Peyer's patch (tissue), 4 donors: ENCODE measurements around the gene GNB1L.

Experiments
- POLR2A ChIP-seq, 2 donors: fragments of 450-650 bp; IDR thresholded peaks; one replicate each; pipeline ENCODE4 v1.5.1; 2017; ENCODE audit warnings: antibody characterized with exemption in 2 of 2, mild to moderate bottlenecking in 2 of 2, moderate library complexity in 2 of 2
- TF ChIP-seq, protein P1 (sequence below), 6 experiments: fragments of 450-650 bp in 4 of 6; fragments of 200-600 bp in 2 of 6; sonication (generic) in 1 of 6; IDR thresholded peaks; one replicate each; pipeline ENCODE4 v1.5.1; 2017 to 2019; ENCODE audit warnings: antibody characterized with exemption in 6 of 6, mild to moderate bottlenecking in 3 of 6, moderate library complexity in 1 of 6

DNA sequence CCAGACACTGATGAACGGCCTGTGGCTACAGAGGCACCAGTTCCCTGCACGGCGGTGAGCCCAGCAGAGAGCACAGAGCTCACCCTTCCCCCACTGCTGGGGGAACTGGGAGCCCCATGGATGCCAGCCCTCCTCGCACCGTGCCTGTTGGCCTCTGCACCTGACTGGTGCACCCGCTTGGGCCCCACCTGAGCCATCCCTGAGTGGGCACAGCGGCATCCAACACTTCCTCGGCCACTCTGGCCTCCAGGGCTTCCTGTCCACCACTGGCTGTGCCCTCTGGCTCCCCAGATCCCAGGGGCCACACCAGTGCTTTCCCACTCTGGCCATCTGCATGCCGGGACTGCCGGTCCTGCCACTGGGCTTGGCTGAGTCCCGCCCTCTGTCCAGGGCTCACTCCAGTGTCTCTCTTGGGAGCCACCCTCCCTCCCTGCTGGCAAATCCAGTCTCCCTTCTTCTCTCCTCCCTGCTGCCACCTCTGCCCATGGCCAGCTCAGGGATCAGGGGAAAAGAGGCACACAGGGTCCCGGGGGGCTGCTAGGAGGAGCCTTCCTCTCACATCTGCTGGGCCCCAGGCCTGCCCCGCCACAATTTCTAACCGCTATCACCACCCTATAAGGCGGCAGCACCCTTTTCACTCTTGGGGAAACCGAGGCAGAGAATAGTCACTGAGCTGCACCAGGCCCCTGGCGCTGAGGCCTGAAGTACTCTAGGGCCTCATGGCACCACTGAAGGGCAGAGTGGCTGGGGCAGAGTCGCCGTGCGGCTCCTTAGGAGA, 33.0 kb downstream of the GNB1L start:
- TF ChIP-seq, protein P1, sequence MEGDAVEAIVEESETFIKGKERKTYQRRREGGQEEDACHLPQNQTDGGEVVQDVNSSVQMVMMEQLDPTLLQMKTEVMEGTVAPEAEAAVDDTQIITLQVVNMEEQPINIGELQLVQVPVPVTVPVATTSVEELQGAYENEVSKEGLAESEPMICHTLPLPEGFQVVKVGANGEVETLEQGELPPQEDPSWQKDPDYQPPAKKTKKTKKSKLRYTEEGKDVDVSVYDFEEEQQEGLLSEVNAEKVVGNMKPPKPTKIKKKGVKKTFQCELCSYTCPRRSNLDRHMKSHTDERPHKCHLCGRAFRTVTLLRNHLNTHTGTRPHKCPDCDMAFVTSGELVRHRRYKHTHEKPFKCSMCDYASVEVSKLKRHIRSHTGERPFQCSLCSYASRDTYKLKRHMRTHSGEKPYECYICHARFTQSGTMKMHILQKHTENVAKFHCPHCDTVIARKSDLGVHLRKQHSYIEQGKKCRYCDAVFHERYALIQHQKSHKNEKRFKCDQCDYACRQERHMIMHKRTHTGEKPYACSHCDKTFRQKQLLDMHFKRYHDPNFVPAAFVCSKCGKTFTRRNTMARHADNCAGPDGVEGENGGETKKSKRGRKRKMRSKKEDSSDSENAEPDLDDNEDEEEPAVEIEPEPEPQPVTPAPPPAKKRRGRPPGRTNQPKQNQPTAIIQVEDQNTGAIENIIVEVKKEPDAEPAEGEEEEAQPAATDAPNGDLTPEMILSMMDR (IDR thresholded peaks at IDR 0.05) = no peak
- no peak for TF ChIP-seq POLR2A (IDR thresholded peaks at IDR 0.05)
